Caco-2 (cell line): ENCODE measurements around the gene AK5. TPM values are rescaled to one million over a fixed set of nuclear protein-coding genes. Genes with fewer than 3 reads are reported as not detected.

Experiments
- BruUV-seq: library from RNA; stranded (reverse); fragments of 400-500 nt; replicated peaks from 2 replicates; lab custom pipeline; 2021; lab: Mats Ljungman, UMichigan
- CTCF ChIA-PET: fragments of 300-600 bp; sonication (Branson Sonifier 250); formaldehyde crosslinking; loops from one replicate; lab custom pipeline; 2022; ENCODE audit warnings: antibody characterized with exemption; lab: Charles Lee
- POLR2A ChIA-PET: fragments of 300-600 bp; sonication (Branson Sonifier 250); formaldehyde crosslinking; loops from one replicate; lab custom pipeline; 2022; ENCODE audit warnings: antibody characterized with exemption; lab: Charles Lee
- DNase-seq, 2 experiments: peaks; one replicate each; pipeline versions ENCODE4 v3.0.0 to v3.0.0-alpha.2; 2020 to 2022
- H3K27me3 ChIP-seq: replicated peaks from 2 replicates; pipeline ENCODE4 v1.6.0; 2011; ENCODE audit warnings: low read length; ENCODE audit not compliant: control insufficient read depth, insufficient read depth
- H3K36me3 ChIP-seq: 2 replicates; pipeline ENCODE4 v1.5.1; 2011; ENCODE audit warnings: low read length; ENCODE audit not compliant: control insufficient read depth, insufficient read depth
- H3K4me1 ChIP-seq: fragments of 250-450 bp; sonication (Bioruptor Pico); 2 replicates; pipeline ENCODE4 v1.5.1; 2020; ENCODE audit warnings: mild to moderate bottlenecking
- H3K4me3 ChIP-seq: 2 replicates; pipeline ENCODE4 v1.5.1; 2011; ENCODE audit warnings: low read depth, mild to moderate bottlenecking, control low read depth, low read length
- H3K9me3 ChIP-seq: fragments of 250-450 bp; sonication (Bioruptor Pico); 2 replicates; pipeline ENCODE4 v1.5.1; 2020; ENCODE audit warnings: mild to moderate bottlenecking, moderate library complexity
- H3K27ac Mint-ChIP-seq: one replicate; pipeline ENCODE4 v1.8.0; 2022; ENCODE audit warnings: mixed read lengths; ENCODE audit not compliant: unreplicated experiment
- H3K27me3 Mint-ChIP-seq: one replicate; pipeline ENCODE4 v1.8.0; 2022; ENCODE audit warnings: mixed read lengths; ENCODE audit not compliant: insufficient read depth, unreplicated experiment
- H3K36me3 Mint-ChIP-seq: one replicate; pipeline ENCODE4 v1.8.0; 2022; ENCODE audit warnings: mild to moderate bottlenecking, mixed read lengths; ENCODE audit not compliant: insufficient read depth, unreplicated experiment
- H3K4me1 Mint-ChIP-seq: one replicate; pipeline ENCODE4 v1.8.0; 2022; ENCODE audit warnings: low read depth, mixed read lengths; ENCODE audit not compliant: unreplicated experiment
- H3K4me3 Mint-ChIP-seq: one replicate; pipeline ENCODE4 v1.8.0; 2022; ENCODE audit warnings: mild to moderate bottlenecking, moderate library complexity, mixed read lengths; ENCODE audit not compliant: unreplicated experiment
- H3K9me3 Mint-ChIP-seq: one replicate; pipeline ENCODE4 v1.8.0; 2022; ENCODE audit warnings: mixed read lengths; ENCODE audit not compliant: unreplicated experiment
- intact Hi-C: fragments of 100-400 bp; cut with micrococcal nuclease; formaldehyde crosslinking; loops from one replicate; pipeline ENCODE4 v1.10.0; 2022; ENCODE audit not compliant: unreplicated experiment
- total RNA-seq: library from RNA; stranded (reverse); gene quantifications from 2 replicates; pipeline ENCODE4 v1.2.3, GENCODE V29; 2022
- TF ChIP-seq, protein P1 (sequence below), 2 experiments: fragments of 200-600 bp in 1 of 2; IDR thresholded peaks; 1 replicate in 1 of 2; 2 replicates in 1 of 2; pipeline versions ENCODE4 v1.5.1 to v1.8.0; 2011 to 2022; ENCODE audit warnings: antibody characterized with exemption in 1 of 2, control low read depth in 1 of 2, inconsistent platforms in 1 of 2, low read depth in 1 of 2, low read length in 1 of 2, mild to moderate bottlenecking in 1 of 2, moderate library complexity in 1 of 2; ENCODE audit not compliant: insufficient read depth in 1 of 2, severe bottlenecking in 1 of 2, unreplicated experiment in 1 of 2

Gene AK5
- total RNA-seq, 1 experiment from 2014 or later, result not detected

DNA sequence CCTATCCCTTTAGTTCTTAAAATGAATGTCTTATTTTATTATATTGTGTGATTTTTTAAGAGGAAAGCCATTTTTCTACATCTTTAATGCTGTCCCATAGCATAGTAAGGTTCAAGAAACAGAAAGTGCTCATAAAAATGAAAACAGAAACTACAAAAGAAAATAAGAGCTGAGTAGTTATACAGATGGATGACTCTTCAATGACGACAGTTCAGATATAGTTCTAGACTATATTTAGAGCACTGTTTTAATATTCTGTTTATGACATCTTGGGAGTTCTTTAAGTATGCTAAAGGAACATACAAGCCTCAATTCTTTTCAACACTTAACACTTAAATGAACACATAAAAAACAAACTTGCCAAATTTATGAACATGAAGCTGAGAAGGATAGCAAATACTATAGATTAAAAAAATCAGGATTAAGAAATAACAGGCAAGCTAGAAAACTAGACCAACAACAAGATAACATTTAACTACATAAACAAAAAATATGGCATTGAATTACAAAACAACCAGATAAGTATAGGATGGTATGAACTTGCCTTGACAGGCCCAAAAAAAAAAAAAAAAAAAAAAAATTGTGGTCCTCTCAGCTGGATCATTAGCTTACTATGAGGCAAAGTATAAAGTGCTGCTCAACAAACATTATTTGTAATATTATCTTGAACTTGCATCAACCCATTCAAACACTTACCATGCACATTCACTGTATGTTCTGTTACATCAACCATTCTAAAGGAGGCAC lies 312.7 kb downstream of the AK5 start:
- no peaks in the 10 kb centered on the region for H3K36me3 Mint-ChIP-seq
- CTCF ChIA-PET, result no interaction called here
- H3K4me1 Mint-ChIP-seq, result no peaks in the 10 kb centered on the region
- no peak overlapping the region for H3K27ac Mint-ChIP-seq
- no peak overlapping the region for H3K4me3 Mint-ChIP-seq
- no peaks in the 10 kb centered on the region for H3K9me3 Mint-ChIP-seq
- Histone ChIP-seq H3K4me1 (no peaks in the 10 kb centered on the region), H3K27me3 (no peaks in the 10 kb centered on the region), H3K9me3 (no peaks in the 10 kb centered on the region), H3K36me3 (no peaks in the 10 kb centered on the region), H3K4me3 (no peak overlapping the region)
- TF ChIP-seq, protein P1, sequence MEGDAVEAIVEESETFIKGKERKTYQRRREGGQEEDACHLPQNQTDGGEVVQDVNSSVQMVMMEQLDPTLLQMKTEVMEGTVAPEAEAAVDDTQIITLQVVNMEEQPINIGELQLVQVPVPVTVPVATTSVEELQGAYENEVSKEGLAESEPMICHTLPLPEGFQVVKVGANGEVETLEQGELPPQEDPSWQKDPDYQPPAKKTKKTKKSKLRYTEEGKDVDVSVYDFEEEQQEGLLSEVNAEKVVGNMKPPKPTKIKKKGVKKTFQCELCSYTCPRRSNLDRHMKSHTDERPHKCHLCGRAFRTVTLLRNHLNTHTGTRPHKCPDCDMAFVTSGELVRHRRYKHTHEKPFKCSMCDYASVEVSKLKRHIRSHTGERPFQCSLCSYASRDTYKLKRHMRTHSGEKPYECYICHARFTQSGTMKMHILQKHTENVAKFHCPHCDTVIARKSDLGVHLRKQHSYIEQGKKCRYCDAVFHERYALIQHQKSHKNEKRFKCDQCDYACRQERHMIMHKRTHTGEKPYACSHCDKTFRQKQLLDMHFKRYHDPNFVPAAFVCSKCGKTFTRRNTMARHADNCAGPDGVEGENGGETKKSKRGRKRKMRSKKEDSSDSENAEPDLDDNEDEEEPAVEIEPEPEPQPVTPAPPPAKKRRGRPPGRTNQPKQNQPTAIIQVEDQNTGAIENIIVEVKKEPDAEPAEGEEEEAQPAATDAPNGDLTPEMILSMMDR (IDR thresholded peaks at IDR 0.05; ENCODE audit: insufficient read depth in 1 of 2, low read depth in 1 of 2, low read length in 1 of 2, severe bottlenecking in 1 of 2, unreplicated experiment in 1 of 2), result no peak
- POLR2A ChIA-PET, result no interaction called here
- no peaks in the 10 kb centered on the region for H3K27me3 Mint-ChIP-seq
- intact Hi-C loops, result no loop called here
- no TSS peak for BruUV-seq
- no peak for DNase-seq

DNA sequence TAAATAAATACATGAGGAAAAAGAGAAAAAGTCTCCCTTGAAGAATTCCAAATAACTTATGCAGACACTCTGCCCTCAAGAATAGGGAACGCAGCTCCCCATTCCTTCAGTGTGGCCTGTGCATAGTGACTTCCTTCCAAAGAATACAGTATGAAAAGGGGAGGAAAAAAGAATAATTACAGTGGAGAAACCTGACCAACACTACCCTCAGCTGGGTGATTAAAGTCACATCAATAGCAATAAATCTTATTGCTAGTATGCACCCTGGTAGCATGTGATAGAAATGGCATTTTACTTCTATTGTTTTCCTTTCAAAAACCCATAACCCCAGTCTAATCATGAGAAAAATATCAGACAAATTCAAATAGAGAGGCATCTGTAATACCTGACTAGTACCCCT lies 315.5 kb downstream of the AK5 start:
- Mint-ChIP-seq H3K4me3 (no peak overlapping the region), H3K36me3 (no peaks in the 10 kb centered on the region), H3K27ac (no peak overlapping the region), H3K27me3 (no peaks in the 10 kb centered on the region), H3K4me1 (no peaks in the 10 kb centered on the region), H3K9me3 (no peaks in the 10 kb centered on the region)
- intact Hi-C loops, result no loop called here
- TF ChIP-seq, protein P1 (IDR thresholded peaks at IDR 0.05; ENCODE audit: insufficient read depth in 1 of 2, low read depth in 1 of 2, low read length in 1 of 2, severe bottlenecking in 1 of 2, unreplicated experiment in 1 of 2), result no peak
- H3K27me3 ChIP-seq, result no peaks in the 10 kb centered on the region
- H3K9me3 ChIP-seq, result no peaks in the 10 kb centered on the region
- no peaks in the 10 kb centered on the region for H3K36me3 ChIP-seq
- ChIA-PET POLR2A (no interaction called here), CTCF (no interaction called here)
- no TSS peak for BruUV-seq
- H3K4me1 ChIP-seq, result no peaks in the 10 kb centered on the region
- DNase-seq, result no peak
- H3K4me3 ChIP-seq, result no peak overlapping the region

DNA sequence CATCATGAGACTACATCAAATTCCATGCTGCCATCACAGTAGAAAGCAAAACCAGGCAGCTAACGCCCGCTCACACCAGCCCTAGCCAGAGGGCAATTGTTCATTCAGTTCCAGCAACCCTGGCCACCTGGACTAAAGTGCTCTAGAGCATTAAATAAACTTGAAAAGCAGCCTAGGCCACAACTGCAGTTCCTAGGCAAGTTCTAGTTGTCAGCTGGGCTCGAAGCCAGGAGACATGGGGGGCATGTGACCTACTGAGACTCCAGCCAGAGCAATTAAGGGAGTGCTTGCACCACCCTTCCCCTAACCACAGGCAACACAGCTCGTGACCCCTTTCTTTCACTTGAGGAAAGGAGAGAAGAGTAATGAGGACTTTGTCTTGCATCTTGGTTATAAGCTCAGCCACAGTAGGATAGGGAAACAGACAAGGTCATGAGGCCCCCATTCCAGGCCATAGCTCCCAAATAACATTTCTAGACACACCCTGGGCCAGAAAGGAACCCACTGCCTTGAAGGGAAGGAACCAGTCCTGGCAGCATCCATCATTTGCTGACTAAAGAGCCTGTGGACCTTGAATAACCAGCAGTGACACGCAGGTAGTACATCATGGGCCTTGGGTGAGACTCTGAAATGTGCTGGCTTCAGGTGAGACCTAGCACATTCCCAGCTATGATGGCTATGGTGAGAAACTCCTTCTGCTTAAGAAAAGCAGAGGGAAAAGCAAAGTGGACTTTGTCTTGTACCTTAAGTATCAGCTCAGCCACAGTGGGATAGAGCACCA lies 323.6 kb downstream of the AK5 start:
- Histone ChIP-seq H3K9me3 (no peaks in the 10 kb centered on the region), H3K36me3 (no peaks in the 10 kb centered on the region), H3K27me3 (no peaks in the 10 kb centered on the region), H3K4me1 (no peaks in the 10 kb centered on the region), H3K4me3 (no peak overlapping the region)
- Mint-ChIP-seq H3K9me3 (no peaks in the 10 kb centered on the region), H3K4me3 (no peak overlapping the region), H3K27ac (no peak overlapping the region), H3K36me3 (peaks cover 15% of the 10 kb centered on the region), H3K27me3 (no peaks in the 10 kb centered on the region), H3K4me1 (no peaks in the 10 kb centered on the region)
- intact Hi-C loops, result no loop called here
- CTCF ChIA-PET, result no interaction called here
- DNase-seq, result no peak
- POLR2A ChIA-PET, result no interaction called here
- no TSS peak for BruUV-seq
- TF ChIP-seq, protein P1 (IDR thresholded peaks at IDR 0.05; ENCODE audit: insufficient read depth in 1 of 2, low read depth in 1 of 2, low read length in 1 of 2, severe bottlenecking in 1 of 2, unreplicated experiment in 1 of 2), result no peak
